ENCODE results near the gene PDE6A. TPM values are rescaled to one million over a fixed set of nuclear protein-coding genes. Genes with fewer than 3 reads are reported as not detected.

PDE6A gene
- total and polyA plus RNA-seq, 9 of the 15 experiments (the other 6 are each of a cell fraction or from before 2014, with no cell fraction given): 0.01 to 0.04 (median 0.01) TPM; not detected in 6

GRCh38 chr5:149940077-149940574, 4.5 kb downstream of the PDE6A start (continued):
- TF ChIP-seq ETV6 (IDR thresholded peaks at IDR 0.05; ENCODE audit: borderline replicate concordance in 1 of 2, low read depth in 2 of 2, low read length in 1 of 2): no peak
- TF ChIP-seq ETV6 (CRISPR knock-in tag; IDR thresholded peaks at IDR 0.05; ENCODE audit: borderline replicate concordance): no peak
- TF ChIP-seq HMGXB4 (CRISPR knock-in tag; IDR thresholded peaks at IDR 0.05): no peak
- TF ChIP-seq, protein P1, sequence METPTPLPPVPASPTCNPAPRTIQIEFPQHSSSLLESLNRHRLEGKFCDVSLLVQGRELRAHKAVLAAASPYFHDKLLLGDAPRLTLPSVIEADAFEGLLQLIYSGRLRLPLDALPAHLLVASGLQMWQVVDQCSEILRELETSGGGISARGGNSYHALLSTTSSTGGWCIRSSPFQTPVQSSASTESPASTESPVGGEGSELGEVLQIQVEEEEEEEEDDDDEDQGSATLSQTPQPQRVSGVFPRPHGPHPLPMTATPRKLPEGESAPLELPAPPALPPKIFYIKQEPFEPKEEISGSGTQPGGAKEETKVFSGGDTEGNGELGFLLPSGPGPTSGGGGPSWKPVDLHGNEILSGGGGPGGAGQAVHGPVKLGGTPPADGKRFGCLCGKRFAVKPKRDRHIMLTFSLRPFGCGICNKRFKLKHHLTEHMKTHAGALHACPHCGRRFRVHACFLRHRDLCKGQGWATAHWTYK (CRISPR knock-in tag; IDR thresholded peaks at IDR 0.05): no peak
- TF ChIP-seq, protein P2, sequence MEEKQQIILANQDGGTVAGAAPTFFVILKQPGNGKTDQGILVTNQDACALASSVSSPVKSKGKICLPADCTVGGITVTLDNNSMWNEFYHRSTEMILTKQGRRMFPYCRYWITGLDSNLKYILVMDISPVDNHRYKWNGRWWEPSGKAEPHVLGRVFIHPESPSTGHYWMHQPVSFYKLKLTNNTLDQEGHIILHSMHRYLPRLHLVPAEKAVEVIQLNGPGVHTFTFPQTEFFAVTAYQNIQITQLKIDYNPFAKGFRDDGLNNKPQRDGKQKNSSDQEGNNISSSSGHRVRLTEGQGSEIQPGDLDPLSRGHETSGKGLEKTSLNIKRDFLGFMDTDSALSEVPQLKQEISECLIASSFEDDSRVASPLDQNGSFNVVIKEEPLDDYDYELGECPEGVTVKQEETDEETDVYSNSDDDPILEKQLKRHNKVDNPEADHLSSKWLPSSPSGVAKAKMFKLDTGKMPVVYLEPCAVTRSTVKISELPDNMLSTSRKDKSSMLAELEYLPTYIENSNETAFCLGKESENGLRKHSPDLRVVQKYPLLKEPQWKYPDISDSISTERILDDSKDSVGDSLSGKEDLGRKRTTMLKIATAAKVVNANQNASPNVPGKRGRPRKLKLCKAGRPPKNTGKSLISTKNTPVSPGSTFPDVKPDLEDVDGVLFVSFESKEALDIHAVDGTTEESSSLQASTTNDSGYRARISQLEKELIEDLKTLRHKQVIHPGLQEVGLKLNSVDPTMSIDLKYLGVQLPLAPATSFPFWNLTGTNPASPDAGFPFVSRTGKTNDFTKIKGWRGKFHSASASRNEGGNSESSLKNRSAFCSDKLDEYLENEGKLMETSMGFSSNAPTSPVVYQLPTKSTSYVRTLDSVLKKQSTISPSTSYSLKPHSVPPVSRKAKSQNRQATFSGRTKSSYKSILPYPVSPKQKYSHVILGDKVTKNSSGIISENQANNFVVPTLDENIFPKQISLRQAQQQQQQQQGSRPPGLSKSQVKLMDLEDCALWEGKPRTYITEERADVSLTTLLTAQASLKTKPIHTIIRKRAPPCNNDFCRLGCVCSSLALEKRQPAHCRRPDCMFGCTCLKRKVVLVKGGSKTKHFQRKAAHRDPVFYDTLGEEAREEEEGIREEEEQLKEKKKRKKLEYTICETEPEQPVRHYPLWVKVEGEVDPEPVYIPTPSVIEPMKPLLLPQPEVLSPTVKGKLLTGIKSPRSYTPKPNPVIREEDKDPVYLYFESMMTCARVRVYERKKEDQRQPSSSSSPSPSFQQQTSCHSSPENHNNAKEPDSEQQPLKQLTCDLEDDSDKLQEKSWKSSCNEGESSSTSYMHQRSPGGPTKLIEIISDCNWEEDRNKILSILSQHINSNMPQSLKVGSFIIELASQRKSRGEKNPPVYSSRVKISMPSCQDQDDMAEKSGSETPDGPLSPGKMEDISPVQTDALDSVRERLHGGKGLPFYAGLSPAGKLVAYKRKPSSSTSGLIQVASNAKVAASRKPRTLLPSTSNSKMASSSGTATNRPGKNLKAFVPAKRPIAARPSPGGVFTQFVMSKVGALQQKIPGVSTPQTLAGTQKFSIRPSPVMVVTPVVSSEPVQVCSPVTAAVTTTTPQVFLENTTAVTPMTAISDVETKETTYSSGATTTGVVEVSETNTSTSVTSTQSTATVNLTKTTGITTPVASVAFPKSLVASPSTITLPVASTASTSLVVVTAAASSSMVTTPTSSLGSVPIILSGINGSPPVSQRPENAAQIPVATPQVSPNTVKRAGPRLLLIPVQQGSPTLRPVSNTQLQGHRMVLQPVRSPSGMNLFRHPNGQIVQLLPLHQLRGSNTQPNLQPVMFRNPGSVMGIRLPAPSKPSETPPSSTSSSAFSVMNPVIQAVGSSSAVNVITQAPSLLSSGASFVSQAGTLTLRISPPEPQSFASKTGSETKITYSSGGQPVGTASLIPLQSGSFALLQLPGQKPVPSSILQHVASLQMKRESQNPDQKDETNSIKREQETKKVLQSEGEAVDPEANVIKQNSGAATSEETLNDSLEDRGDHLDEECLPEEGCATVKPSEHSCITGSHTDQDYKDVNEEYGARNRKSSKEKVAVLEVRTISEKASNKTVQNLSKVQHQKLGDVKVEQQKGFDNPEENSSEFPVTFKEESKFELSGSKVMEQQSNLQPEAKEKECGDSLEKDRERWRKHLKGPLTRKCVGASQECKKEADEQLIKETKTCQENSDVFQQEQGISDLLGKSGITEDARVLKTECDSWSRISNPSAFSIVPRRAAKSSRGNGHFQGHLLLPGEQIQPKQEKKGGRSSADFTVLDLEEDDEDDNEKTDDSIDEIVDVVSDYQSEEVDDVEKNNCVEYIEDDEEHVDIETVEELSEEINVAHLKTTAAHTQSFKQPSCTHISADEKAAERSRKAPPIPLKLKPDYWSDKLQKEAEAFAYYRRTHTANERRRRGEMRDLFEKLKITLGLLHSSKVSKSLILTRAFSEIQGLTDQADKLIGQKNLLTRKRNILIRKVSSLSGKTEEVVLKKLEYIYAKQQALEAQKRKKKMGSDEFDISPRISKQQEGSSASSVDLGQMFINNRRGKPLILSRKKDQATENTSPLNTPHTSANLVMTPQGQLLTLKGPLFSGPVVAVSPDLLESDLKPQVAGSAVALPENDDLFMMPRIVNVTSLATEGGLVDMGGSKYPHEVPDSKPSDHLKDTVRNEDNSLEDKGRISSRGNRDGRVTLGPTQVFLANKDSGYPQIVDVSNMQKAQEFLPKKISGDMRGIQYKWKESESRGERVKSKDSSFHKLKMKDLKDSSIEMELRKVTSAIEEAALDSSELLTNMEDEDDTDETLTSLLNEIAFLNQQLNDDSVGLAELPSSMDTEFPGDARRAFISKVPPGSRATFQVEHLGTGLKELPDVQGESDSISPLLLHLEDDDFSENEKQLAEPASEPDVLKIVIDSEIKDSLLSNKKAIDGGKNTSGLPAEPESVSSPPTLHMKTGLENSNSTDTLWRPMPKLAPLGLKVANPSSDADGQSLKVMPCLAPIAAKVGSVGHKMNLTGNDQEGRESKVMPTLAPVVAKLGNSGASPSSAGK (IDR thresholded peaks at IDR 0.05): no peak
- no peak for TF ChIP-seq ZNF586 (CRISPR knock-in tag; conservative IDR thresholded peaks at IDR 0.05)
- no peak for TF ChIP-seq IFI16 (CRISPR knock-in tag; IDR thresholded peaks at IDR 0.05)
- TF ChIP-seq PHF21A (IDR thresholded peaks at IDR 0.05; ENCODE audit: borderline replicate concordance, low read depth): no peak
- peak; percentile 80 for TF ChIP-seq SMAD1 (IDR thresholded peaks at IDR 0.05; ENCODE audit: low read depth, low read length, partially characterized antibody)
- no peak for TF ChIP-seq OTX1 (CRISPR knock-in tag; IDR thresholded peaks at IDR 0.05)
- no peak for TF ChIP-seq EWSR1 (IDR thresholded peaks at IDR 0.05; ENCODE audit: borderline replicate concordance, low read depth, partially characterized antibody)
- TF ChIP-seq RB1 (IDR thresholded peaks at IDR 0.05; ENCODE audit: low read depth): no peak
- TF ChIP-seq SMARCB1 (IDR thresholded peaks at IDR 0.05; ENCODE audit: insufficient read length, low read depth): no peak
- TF ChIP-seq DPF2 (IDR thresholded peaks at IDR 0.05): peak; percentile 94
- TF ChIP-seq EHMT2 (IDR thresholded peaks at IDR 0.05): peak; percentile 80
